Left lung (tissue), 10 donors: ENCODE data around the gene HPS3. TPM values are rescaled to one million over a fixed set of nuclear protein-coding genes. Genes with fewer than 3 reads are reported as not detected.
"Not testable (repeated sequence)": the region's sequence is repeated elsewhere in the genome, so short reads cannot be mapped to it uniquely, and the experiment has no call there.

ENCODE experiments used
- ATAC-seq: fragments of 200-7000 bp; cut with Tn5 transposase; one replicate; pipeline ENCODE4 v1.9.1; 2020; ENCODE audit warnings: moderate library complexity
- DNase-seq, 4 donors: peaks; one replicate each; pipeline ENCODE4 v3.0.0-alpha.2; 2013 to 2020
- H3K27ac ChIP-seq, 2 donors: fragments of 200-600 bp; sonication (generic) in 1 of 2; one replicate each; pipeline versions ENCODE4 v1.5.0 to v1.8.0; 2020 to 2021
- H3K27me3 ChIP-seq, 2 donors: fragments of 200-600 bp; sonication (generic) in 1 of 2; one replicate each; pipeline versions ENCODE4 v1.5.0 to v1.8.0; 2020 to 2021
- H3K36me3 ChIP-seq, 2 donors: fragments of 200-600 bp; sonication (generic) in 1 of 2; one replicate each; pipeline versions ENCODE4 v1.5.0 to v1.8.0; 2020 to 2021
- H3K4me1 ChIP-seq, 2 donors: fragments of 200-600 bp; one replicate each; pipeline ENCODE4 v1.8.0; 2021
- H3K4me3 ChIP-seq, 2 donors: fragments of 200-600 bp; sonication (generic) in 1 of 2; one replicate each; pipeline versions ENCODE4 v1.5.0 to v1.8.0; 2020 to 2021; ENCODE audit warnings: mild to moderate bottlenecking in 1 of 2
- H3K9me3 ChIP-seq, 2 donors: fragments of 200-600 bp; sonication (generic) in 1 of 2; one replicate each; pipeline versions ENCODE4 v1.5.0 to v1.8.0; 2020 to 2021
- CTCF ChIP-seq, 2 donors: fragments of 200-600 bp; sonication (generic) in 1 of 2; IDR thresholded peaks; one replicate each; pipeline versions ENCODE4 v1.5.0 to v1.8.0; 2021; ENCODE audit warnings: antibody characterized with exemption in 2 of 2
- intact Hi-C, 2 donors: fragments of 100-400 bp; cut with DNase I; formaldehyde crosslinking; loops; one replicate each; pipeline versions ENCODE4 v1.11.2 to v1.14.2; 2022
- polyA plus RNA-seq, 6 donors: library from polyadenylated mRNA; unstranded; fragments of 120-200 nt; gene quantifications; one replicate each; pipeline ENCODE4 v1.2.1, GENCODE V29; 2013; ENCODE audit not compliant: insufficient read length in 6 of 6
- total RNA-seq, 2 donors: library from RNA; stranded (reverse); fragmentation: NEBNext Ultra II Directional; extraction: Animal tissue kit (Norgen Biotek cat#: 25700); gene quantifications; one replicate each; pipeline ENCODE4 v1.2.1, GENCODE V29; 2021
- donor health status: DM: no; HTN: yes; CAD: no.
- donor health status: DM: no; HTN: no; CAD: no.

HPS3 gene
- total and polyA plus RNA-seq, 8 donors = 26.2 to 43.8 (median 33.6) TPM

DNA sequence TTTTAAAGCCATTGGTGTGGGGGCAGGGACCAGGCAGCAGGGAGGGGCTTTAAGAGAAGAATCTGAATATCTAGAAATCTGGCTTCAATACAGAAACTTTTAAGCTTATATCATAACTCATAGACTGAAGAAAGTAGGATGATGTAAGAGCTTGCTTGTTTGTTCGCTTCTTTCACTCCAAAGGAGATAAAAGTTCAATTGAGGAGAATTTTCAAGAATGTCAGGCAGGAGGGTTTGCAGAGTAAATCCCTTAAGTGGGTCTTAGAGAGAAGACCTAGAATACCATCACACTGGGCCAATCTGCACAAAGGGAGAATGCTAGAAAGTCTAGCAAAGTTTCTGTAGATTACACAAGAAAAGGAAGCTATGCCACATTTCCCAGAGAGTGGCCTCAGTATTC is 39.0 kb upstream of the HPS3 start:
- Histone ChIP-seq H3K4me1 (peaks cover 2 to 7% of the 10 kb centered on the region in 2 donors), H3K27me3 (no peaks in the 10 kb centered on the region), H3K36me3 (no peaks in the 10 kb centered on the region), H3K4me3 (no peak overlapping the region), H3K27ac (no peak overlapping the region), H3K9me3 (no peaks in the 10 kb centered on the region)
- intact Hi-C loops = no loop called here
- TF ChIP-seq CTCF (IDR thresholded peaks at IDR 0.05) = no peak
- DNase-seq (no peak), ATAC-seq (no peak)

DNA sequence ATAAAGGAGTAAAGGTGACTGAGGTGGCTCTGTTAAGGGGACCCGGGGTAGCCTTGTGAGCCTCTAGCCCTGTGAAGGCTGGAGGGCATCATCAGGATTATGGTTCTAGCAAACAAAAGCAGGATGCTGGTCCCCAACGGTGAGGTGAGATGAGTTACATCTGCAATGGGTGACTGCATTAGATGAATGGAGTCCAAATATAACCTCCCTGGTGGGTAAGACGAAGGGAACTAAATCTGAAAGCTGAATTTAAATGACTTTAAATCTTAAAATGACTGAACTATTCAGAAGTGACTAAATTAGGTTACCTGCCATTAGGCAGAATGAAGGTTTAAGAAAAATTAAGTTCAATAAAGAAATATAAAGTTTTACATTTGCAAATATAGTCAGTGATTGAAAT is 38.5 kb upstream of the HPS3 start:
- no peak overlapping the region for H3K27ac ChIP-seq
- no peaks in the 10 kb centered on the region for H3K9me3 ChIP-seq
- no peaks in the 10 kb centered on the region for H3K36me3 ChIP-seq
- no peak for TF ChIP-seq CTCF (IDR thresholded peaks at IDR 0.05)
- intact Hi-C loops = no loop called here
- H3K27me3 ChIP-seq = no peaks in the 10 kb centered on the region
- DNase-seq (no peak), ATAC-seq (no peak)
- peaks cover 0 to 6% of the 10 kb centered on the region in 2 donors for H3K4me1 ChIP-seq
- no peak overlapping the region for H3K4me3 ChIP-seq

DNA sequence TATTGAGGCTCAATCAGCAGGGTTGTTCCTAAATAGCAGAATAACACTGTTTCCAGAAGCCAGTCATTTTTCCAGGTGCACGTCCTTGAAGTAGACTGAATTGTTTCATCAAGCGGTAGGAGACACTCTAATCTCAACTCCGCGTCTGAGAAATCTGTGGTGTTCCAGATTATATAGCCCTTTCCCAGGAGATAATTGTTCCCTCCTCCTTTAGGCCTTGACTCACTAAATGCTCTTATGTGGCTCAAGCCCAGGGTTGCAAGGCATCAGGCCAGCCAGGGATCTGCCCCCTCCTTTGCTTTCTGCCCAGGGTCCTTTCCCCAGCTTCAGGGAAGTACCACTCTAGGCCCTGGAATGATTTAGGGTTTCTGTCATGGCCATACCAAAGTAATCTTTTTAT is 37.5 kb upstream of the HPS3 start:
- DNase-seq = no peak
- no peaks in the 10 kb centered on the region for H3K36me3 ChIP-seq
- ATAC-seq = no peak
- H3K27me3 ChIP-seq = no peaks in the 10 kb centered on the region
- intact Hi-C loops = no loop called here
- no peak for TF ChIP-seq CTCF (IDR thresholded peaks at IDR 0.05)
- H3K27ac ChIP-seq = no peak overlapping the region
- H3K4me3 ChIP-seq = no peak overlapping the region
- H3K9me3 ChIP-seq = no peaks in the 10 kb centered on the region
- no peaks in the 10 kb centered on the region for H3K4me1 ChIP-seq

GRCh38 chr3:149095487-149095886 is 34.0 kb upstream of the HPS3 start:
- intact Hi-C loops = no loop called here
- TF ChIP-seq CTCF (IDR thresholded peaks at IDR 0.05) = no peak
- no peaks in the 10 kb centered on the region for H3K4me1 ChIP-seq
- H3K27me3 ChIP-seq = no peaks in the 10 kb centered on the region
- no peak overlapping the region for H3K27ac ChIP-seq
- DNase-seq = no peak
- no peaks in the 10 kb centered on the region for H3K36me3 ChIP-seq
- ATAC-seq = no peak
- H3K9me3 ChIP-seq = no peaks in the 10 kb centered on the region
- no peak overlapping the region for H3K4me3 ChIP-seq

DNA sequence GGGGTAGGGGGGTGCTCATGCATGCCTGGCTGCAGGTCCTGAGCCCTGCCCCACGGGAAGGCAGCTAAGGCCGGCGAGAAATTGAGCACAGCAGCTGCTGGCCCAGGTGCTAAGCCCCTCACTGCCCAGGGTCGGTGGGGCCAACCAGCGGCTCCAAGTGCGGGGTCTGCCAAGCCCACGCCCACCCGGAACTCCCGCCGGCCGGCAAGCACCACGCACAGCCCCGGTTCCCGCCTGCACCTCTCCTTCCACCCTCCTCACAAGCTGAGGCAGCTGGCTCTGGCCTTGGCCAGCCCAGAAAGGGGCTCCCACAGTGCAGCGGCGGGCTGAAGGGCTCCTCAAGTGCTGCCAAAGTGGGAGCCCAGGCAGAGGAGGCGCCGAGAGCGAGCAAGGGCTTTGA is 31.5 kb upstream of the HPS3 start:
- H3K9me3 ChIP-seq, H3K36me3 ChIP-seq, H3K4me3 ChIP-seq, intact Hi-C loops, H3K27ac ChIP-seq, DNase-seq, H3K27me3 ChIP-seq, ATAC-seq, H3K4me1 ChIP-seq: not testable (repeated sequence)

- no peak overlapping the region for H3K27ac ChIP-seq
- intact Hi-C loops = no loop called here
- ATAC-seq = no peak
- no peak for DNase-seq
- H3K4me3 ChIP-seq = no peak overlapping the region
- TF ChIP-seq CTCF (IDR thresholded peaks at IDR 0.05) = no peak
- peaks cover 0 to 2% of the 10 kb centered on the region in 2 donors for H3K36me3 ChIP-seq
- no peaks in the 10 kb centered on the region for H3K9me3 ChIP-seq
- no peaks in the 10 kb centered on the region for H3K27me3 ChIP-seq
- no peaks in the 10 kb centered on the region for H3K4me1 ChIP-seq
Measured at GRCh38 chr3:149101154-149101553, 28.3 kb upstream of the HPS3 start.
